Measurements from ENCODE around the gene TSPAN11.

Gene TSPAN11

GRCh38 chr12:30930238-30930637 lies 3.7 kb downstream of the TSPAN11 start:
- no peak overlapping the region for H3K9ac ChIP-seq (ENCODE audit: insufficient read length, low read depth)
- TF ChIP-seq ZNF274 (IDR thresholded peaks at IDR 0.05; ENCODE audit: low read depth, low read length), result no peak
- DNase-seq (ENCODE audit: low read depth, low spot score), result no peak
- H3K27me3 ChIP-seq (ENCODE audit: insufficient read depth, insufficient read length), result peaks cover 43% of the 10 kb centered on the region
- no peak overlapping the region for H3K4me3 ChIP-seq (ENCODE audit: insufficient read length, low read depth)
- peaks cover 16% of the 10 kb centered on the region for H3K4me1 ChIP-seq (ENCODE audit: insufficient read depth, insufficient read length)
- no peaks in the 10 kb centered on the region for H3K36me3 ChIP-seq (ENCODE audit: insufficient read depth, insufficient read length, low read length)
- peaks cover 18% of the 10 kb centered on the region for H3K9me3 ChIP-seq (ENCODE audit: insufficient read depth, low read length)

- H3K4me3 ChIP-seq (ENCODE audit: insufficient read length, low read depth), result no peak overlapping the region
- no peaks in the 10 kb centered on the region for H3K36me3 ChIP-seq (ENCODE audit: insufficient read depth, insufficient read length, low read length)
- H3K27me3 ChIP-seq (ENCODE audit: insufficient read depth, insufficient read length), result peaks cover 38% of the 10 kb centered on the region
- H3K9me3 ChIP-seq (ENCODE audit: insufficient read depth, low read length), result peaks cover 20% of the 10 kb centered on the region
- TF ChIP-seq YY1 (IDR thresholded peaks at IDR 0.05; ENCODE audit: insufficient read depth, insufficient read length), result no peak
- TF ChIP-seq ZNF274 (IDR thresholded peaks at IDR 0.05; ENCODE audit: low read depth, low read length), result no peak
- no peak for TF ChIP-seq SUZ12 (IDR thresholded peaks at IDR 0.05; ENCODE audit: extremely low read depth, insufficient read depth, insufficient read length)
- DNase-seq (ENCODE audit: low read depth, low spot score), result no peak
- H3K4me1 ChIP-seq (ENCODE audit: insufficient read depth, insufficient read length), result peaks cover 13% of the 10 kb centered on the region
- no peak overlapping the region for H3K9ac ChIP-seq (ENCODE audit: insufficient read length, low read depth)
Observed at GRCh38 chr12:30930641-30931040, 4.1 kb downstream of the TSPAN11 start.

GRCh38 chr12:30932881-30933280 lies 6.3 kb downstream of the TSPAN11 start:
- DNase-seq (ENCODE audit: low read depth, low spot score), result no peak
- no peak overlapping the region for H3K4me3 ChIP-seq (ENCODE audit: insufficient read length, low read depth)
- H3K9me3 ChIP-seq (ENCODE audit: insufficient read depth, low read length), result peaks cover 22% of the 10 kb centered on the region
- H3K9ac ChIP-seq (ENCODE audit: insufficient read length, low read depth), result no peak overlapping the region
- H3K36me3 ChIP-seq (ENCODE audit: insufficient read depth, insufficient read length, low read length), result no peaks in the 10 kb centered on the region
- peaks cover 11% of the 10 kb centered on the region for H3K4me1 ChIP-seq (ENCODE audit: insufficient read depth, insufficient read length)
- peaks cover 16% of the 10 kb centered on the region for H3K27me3 ChIP-seq (ENCODE audit: insufficient read depth, insufficient read length)
- TF ChIP-seq ZNF274 (IDR thresholded peaks at IDR 0.05; ENCODE audit: low read depth, low read length), result no peak
- no peak for TF ChIP-seq SUZ12 (IDR thresholded peaks at IDR 0.05; ENCODE audit: extremely low read depth, insufficient read depth, insufficient read length)
- no peak for TF ChIP-seq YY1 (IDR thresholded peaks at IDR 0.05; ENCODE audit: insufficient read depth, insufficient read length)

- TF ChIP-seq SUZ12 (IDR thresholded peaks at IDR 0.05; ENCODE audit: extremely low read depth, insufficient read depth, insufficient read length) (no peak), YY1 (IDR thresholded peaks at IDR 0.05; ENCODE audit: insufficient read depth, insufficient read length) (no peak), ZNF274 (IDR thresholded peaks at IDR 0.05; ENCODE audit: low read depth, low read length) (no peak)
- Histone ChIP-seq H3K4me1 (ENCODE audit: insufficient read depth, insufficient read length) (peaks cover 11% of the 10 kb centered on the region), H3K9me3 (ENCODE audit: insufficient read depth, low read length) (peaks cover 22% of the 10 kb centered on the region), H3K36me3 (ENCODE audit: insufficient read depth, insufficient read length, low read length) (no peaks in the 10 kb centered on the region), H3K9ac (ENCODE audit: insufficient read length, low read depth) (no peak overlapping the region), H3K4me3 (ENCODE audit: insufficient read length, low read depth) (no peak overlapping the region), H3K27me3 (ENCODE audit: insufficient read depth, insufficient read length) (no peaks in the 10 kb centered on the region)
- DNase-seq (ENCODE audit: low read depth, low spot score), result no peak
Observed at GRCh38 chr12:30934811-30935210, 8.3 kb downstream of the TSPAN11 start.

DNA sequence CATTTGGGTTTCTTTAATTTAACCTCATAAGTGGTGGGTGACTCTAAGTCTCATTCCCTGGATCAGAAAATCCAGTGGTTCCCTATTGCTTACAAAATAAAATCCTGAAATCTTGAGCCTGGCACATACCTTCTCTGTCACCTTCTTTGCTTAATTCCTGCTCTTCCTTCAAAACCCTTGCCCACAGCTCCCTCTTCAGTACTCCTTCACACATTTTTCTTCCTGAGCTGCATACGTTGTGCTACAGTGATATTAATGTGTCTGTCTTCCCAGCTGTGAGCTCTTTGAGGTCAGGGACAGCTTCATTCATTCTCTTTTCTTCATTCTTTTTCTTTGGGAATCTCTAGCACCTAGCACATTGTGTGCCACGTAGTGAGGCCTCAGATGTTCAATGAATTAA lies 9.5 kb downstream of the TSPAN11 start:
- Histone ChIP-seq H3K4me3 (ENCODE audit: insufficient read length, low read depth) (no peak overlapping the region), H3K27me3 (ENCODE audit: insufficient read depth, insufficient read length) (no peaks in the 10 kb centered on the region), H3K9me3 (ENCODE audit: insufficient read depth, low read length) (peaks cover 22% of the 10 kb centered on the region), H3K4me1 (ENCODE audit: insufficient read depth, insufficient read length) (peaks cover 4% of the 10 kb centered on the region), H3K9ac (ENCODE audit: insufficient read length, low read depth) (no peak overlapping the region), H3K36me3 (ENCODE audit: insufficient read depth, insufficient read length, low read length) (no peaks in the 10 kb centered on the region)
- no peak for TF ChIP-seq ZNF274 (IDR thresholded peaks at IDR 0.05; ENCODE audit: low read depth, low read length)
- no peak for TF ChIP-seq SUZ12 (IDR thresholded peaks at IDR 0.05; ENCODE audit: extremely low read depth, insufficient read depth, insufficient read length)
- TF ChIP-seq YY1 (IDR thresholded peaks at IDR 0.05; ENCODE audit: insufficient read depth, insufficient read length), result no peak
- DNase-seq (ENCODE audit: low read depth, low spot score), result no peak

- H3K9me3 ChIP-seq (ENCODE audit: insufficient read depth, low read length), result peaks cover 14% of the 10 kb centered on the region
- DNase-seq (ENCODE audit: low read depth, low spot score), result no peak
- H3K27me3 ChIP-seq (ENCODE audit: insufficient read depth, insufficient read length), result no peaks in the 10 kb centered on the region
- no peaks in the 10 kb centered on the region for H3K36me3 ChIP-seq (ENCODE audit: insufficient read depth, insufficient read length, low read length)
- H3K4me3 ChIP-seq (ENCODE audit: insufficient read length, low read depth), result no peak overlapping the region
- H3K4me1 ChIP-seq (ENCODE audit: insufficient read depth, insufficient read length), result peaks cover 4% of the 10 kb centered on the region
- H3K9ac ChIP-seq (ENCODE audit: insufficient read length, low read depth), result no peak overlapping the region
- TF ChIP-seq YY1 (IDR thresholded peaks at IDR 0.05; ENCODE audit: insufficient read depth, insufficient read length) (no peak), SUZ12 (IDR thresholded peaks at IDR 0.05; ENCODE audit: extremely low read depth, insufficient read depth, insufficient read length) (no peak), ZNF274 (IDR thresholded peaks at IDR 0.05; ENCODE audit: low read depth, low read length) (no peak)
Observed at GRCh38 chr12:30939234-30939633, 12.7 kb downstream of the TSPAN11 start.

DNA sequence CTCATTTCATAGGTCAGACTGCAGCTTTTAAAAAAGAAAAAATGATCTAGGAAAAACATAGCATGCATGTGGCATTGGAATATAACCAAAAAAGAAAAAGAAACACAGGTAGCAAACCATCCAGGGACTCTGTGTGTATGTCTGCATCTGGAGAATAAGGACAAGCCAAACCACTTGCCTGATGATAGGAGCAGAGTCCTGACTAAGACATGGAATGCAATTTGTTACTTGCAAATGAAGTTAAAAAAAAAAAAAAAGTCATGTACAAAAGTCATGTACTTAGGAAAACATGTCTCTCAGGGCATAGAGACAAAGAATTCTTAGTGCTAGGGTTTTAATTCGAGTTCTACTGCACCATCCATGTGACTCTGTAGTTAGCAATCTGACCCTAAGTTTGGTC lies 15.9 kb downstream of the TSPAN11 start:
- H3K4me1 ChIP-seq (ENCODE audit: insufficient read depth, insufficient read length), result no peaks in the 10 kb centered on the region

DNA sequence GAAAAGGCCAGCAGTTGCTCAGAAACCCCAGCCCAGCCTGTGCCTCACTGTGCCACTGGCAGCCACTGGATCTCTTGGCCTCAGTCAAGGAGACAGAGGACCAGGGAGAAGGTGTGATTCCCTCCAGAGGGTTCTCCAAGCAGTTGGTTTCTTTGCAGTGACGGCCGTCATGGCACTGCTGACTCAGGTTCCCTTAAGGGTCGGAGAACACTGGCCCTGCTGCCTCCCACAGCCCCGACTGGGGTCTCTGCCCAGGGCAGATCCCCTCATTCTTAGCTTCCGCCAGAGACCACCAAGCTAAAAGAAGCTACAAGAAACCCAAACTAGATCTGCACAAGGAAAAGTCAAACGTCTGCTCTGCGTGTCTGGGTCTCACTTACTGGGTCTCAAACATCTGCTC lies 16.4 kb downstream of the TSPAN11 start:
- TF ChIP-seq SUZ12 (IDR thresholded peaks at IDR 0.05; ENCODE audit: extremely low read depth, insufficient read depth, insufficient read length) (no peak), YY1 (IDR thresholded peaks at IDR 0.05; ENCODE audit: insufficient read depth, insufficient read length) (no peak)
- no peak overlapping the region for H3K4me3 ChIP-seq (ENCODE audit: insufficient read length, low read depth)
- no peak for DNase-seq (ENCODE audit: low read depth, low spot score)
- H3K9ac ChIP-seq (ENCODE audit: insufficient read length, low read depth), result no peak overlapping the region
- H3K27me3 ChIP-seq (ENCODE audit: insufficient read depth, insufficient read length), result no peaks in the 10 kb centered on the region
- peaks cover 8% of the 10 kb centered on the region; the same call in 1 of the 2 replicates for H3K9me3 ChIP-seq (ENCODE audit: insufficient read depth, low read length)
- H3K36me3 ChIP-seq (ENCODE audit: insufficient read depth, insufficient read length, low read length), result no peaks in the 10 kb centered on the region
- no peaks in the 10 kb centered on the region for H3K4me1 ChIP-seq (ENCODE audit: insufficient read depth, insufficient read length)

More for the DNA sequence above, 15.9 kb downstream of the TSPAN11 start:
- DNase-seq (ENCODE audit: low read depth, low spot score), result no peak
- H3K36me3 ChIP-seq (ENCODE audit: insufficient read depth, insufficient read length, low read length), result no peaks in the 10 kb centered on the region
- peaks cover 7% of the 10 kb centered on the region; the same call in 1 of the 2 replicates for H3K9me3 ChIP-seq (ENCODE audit: insufficient read depth, low read length)
- TF ChIP-seq ZNF274 (IDR thresholded peaks at IDR 0.05; ENCODE audit: low read depth, low read length), result no peak
- TF ChIP-seq SUZ12 (IDR thresholded peaks at IDR 0.05; ENCODE audit: extremely low read depth, insufficient read depth, insufficient read length), result no peak
- TF ChIP-seq YY1 (IDR thresholded peaks at IDR 0.05; ENCODE audit: insufficient read depth, insufficient read length), result no peak
- H3K9ac ChIP-seq (ENCODE audit: insufficient read length, low read depth), result no peak overlapping the region
- no peaks in the 10 kb centered on the region for H3K27me3 ChIP-seq (ENCODE audit: insufficient read depth, insufficient read length)
- no peak overlapping the region for H3K4me3 ChIP-seq (ENCODE audit: insufficient read length, low read depth)

Data from NT2/D1 (cell line).